CD1c-positive myeloid dendritic cell (primary cell): ENCODE data around the gene RNF39.
A peak's percentile ranks its signal among the peaks of the same experiment; 100 is the strongest.

ENCODE experiments used
- DNase-seq: peaks from one replicate; pipeline ENCODE4 v3.0.0-alpha.2; 2016; ENCODE audit errors: extremely low spot score

RNF39 gene

DNA sequence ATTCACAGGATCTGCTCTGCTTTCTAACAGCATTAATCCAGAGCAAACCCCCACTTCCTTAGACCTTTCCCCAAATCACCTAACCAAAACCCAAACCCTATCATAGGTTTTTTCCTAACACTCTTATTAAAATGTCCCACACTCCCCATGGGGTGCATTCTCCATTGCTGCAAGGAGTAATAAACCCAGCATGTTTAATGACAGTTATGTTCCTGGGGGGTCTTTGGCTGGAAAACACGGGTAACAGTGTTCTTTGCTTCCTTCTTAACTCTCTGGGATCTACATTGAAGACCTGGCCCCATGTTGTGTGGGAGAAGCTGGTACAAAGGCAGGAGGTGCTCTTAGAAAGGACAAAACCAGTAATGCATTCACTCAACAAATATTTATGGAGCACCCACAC is 21.3 kb upstream of the RNF39 start:
- no peak for DNase-seq

- DNase-seq: no peak
These were observed 18.5 kb upstream of the RNF39 start for GRCh38 chr6:30093951-30094661.

DNA sequence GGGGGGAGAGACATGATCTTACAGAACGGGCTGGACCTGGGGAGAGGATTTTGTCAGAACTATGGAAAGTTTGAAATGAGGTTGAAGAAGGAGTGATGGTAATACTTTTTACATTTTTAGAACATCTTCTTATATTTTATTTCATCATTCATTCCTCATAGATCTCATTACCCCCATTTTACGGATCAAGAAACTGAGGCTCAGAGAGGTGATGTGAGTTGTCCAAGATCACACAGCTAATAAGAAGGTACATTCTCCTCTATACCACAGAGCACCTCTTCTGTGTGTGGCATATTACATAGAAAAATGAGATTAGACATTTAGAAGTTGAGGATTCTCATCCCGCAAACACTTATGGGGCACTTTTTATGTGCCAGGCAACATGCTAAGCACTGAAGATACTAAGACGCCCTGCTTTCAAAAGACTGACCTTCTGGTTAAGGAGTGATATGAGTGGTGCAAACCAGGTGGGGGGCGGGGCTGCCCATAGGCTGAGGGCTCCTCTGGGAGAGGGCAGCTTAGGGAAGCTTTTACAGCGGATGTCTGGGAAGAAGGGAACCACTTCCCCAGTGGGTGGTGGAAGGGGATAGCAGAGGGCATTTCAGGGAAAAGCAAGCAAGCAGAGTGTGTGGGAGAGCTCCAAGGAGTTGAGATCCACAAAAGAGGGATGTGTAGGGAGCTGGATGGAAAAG is 17.4 kb upstream of the RNF39 start:
- DNase-seq: no peak

DNA sequence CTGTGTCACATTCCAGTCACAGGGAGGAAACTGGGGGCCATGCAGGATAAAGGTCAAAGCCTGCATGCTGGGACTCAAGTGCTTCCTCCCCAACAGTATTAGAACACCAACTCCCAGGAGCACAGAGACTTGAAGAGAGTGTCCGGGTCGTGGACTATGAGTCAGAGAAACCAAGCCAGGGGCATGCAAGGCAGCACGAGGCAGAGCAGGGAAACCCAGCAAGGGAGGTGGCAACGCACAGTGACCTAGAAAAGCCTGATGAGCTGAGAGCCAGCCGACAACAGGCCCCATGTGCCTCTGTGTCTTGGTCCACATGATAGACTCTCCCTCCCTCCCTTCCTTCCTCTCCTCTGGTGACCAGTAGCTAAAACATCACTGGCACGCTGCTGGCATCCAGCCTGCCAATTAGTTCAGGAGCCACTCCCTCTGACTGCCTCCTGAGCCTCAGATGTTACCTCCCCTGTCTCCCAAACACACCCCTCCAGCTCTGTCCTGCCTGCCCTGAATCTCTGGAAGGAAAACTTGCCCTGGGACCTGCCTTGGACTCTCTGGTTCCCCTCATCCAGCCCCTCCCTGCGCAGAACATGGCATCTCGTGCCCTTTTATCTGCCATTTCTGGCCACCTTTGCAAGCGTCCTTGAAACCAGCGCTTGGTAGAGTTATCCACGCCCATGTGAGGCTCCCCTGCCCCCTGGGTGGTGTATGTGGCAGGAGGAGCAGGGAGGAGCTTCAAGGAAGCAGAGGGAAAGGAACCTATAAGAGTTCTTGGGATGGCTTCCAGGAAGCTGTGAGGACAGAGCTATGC is 16.2 kb upstream of the RNF39 start:
- no peak for DNase-seq

DNA sequence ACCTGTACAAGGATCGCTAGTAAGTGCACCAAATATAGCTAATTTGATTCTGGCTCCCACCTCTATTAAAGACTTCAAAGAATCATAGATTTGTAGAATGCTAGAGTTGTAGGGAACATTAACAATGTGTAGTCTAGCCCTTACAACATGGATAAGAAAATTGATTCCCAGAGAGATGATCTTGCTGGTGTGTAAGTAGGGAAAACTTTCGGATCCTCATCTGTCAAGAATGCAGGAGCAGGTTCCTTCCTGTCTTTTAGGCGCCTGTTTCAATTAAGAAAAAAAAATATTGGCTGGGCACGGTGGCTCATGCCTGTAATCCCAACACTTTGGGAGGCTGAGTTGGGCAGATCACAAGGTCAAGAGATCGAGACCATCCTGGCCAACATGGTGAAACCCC is 12.3 kb upstream of the RNF39 start:
- no peak for DNase-seq

- DNase-seq: no peak
These were observed 1.6 kb upstream of the RNF39 start for GRCh38 chr6:30077218-30077617.

- DNase-seq: no peak
These were observed 492 bp upstream of the RNF39 start for GRCh38 chr6:30075790-30076732.

GRCh38 chr6:30074331-30075093 is 1.1 kb downstream of the RNF39 start:
- DNase-seq: no peak

GRCh38 chr6:30073489-30074235 is 1.9 kb downstream of the RNF39 start:
- no peak for DNase-seq

DNA sequence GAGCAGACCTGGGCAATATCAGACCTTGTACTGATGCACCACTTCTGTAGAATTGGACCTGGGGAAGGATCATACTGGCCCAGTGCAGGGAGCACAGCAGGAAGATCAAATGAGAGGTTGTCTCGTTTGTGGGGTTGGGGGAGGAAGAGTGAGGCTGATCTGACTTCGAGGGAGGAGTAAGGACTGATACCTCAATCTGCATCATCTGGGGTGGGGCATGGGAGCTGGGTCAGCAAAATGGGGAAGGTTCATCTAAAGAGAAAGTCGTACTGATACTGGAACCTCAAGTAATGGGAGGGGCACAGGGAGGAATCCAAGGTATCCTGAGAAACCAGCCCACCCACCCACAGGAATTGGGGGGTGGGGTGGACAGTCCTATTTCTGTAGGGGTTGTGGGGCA is 3.7 kb downstream of the RNF39 start:
- DNase-seq: no peak

- no peak for DNase-seq
These were observed 4.3 kb downstream of the RNF39 start for GRCh38 chr6:30071081-30071818.

DNA sequence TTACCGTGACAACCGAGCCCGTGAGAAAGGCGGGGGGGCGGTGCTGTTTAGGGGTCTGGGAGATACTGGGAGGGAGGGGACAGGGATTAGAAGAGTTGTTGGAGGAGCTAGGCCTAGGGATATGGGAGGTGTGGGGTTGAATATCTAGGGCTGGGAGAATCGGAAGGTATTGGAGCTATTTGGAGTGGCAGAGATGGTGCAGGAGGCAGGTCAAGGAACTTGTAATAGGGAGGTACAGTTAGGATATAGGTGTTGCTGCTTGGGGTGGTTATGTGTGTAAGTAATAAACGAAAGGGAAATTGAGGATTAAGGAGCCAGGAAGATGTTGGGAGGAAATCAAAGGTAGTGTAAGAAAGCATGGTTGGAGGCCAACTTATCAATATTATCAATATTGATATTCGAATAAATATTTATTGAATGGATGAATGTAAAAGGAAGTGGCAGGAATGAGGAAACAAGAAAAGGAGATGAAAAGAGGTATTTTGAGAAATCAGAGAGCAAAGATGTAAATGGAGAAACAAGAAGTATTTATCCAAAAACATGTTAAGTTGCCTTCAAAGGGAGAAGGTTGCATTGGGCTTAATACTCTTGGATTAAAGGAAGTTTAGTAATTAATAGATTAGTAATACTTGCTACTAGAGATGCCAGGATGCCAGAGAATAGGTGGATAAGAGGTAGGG is 8.0 kb downstream of the RNF39 start:
- no peak for DNase-seq

- peak; percentile 99 for DNase-seq
These were observed 8.8 kb downstream of the RNF39 start, which contains the start of gene PPP1R11 for GRCh38 chr6:30066577-30067459. Gene PPP1R11, plus strand, starts transcription at chr6:30067198. Its CDS starts 213 bp downstream, at chr6:30067411.

DNA sequence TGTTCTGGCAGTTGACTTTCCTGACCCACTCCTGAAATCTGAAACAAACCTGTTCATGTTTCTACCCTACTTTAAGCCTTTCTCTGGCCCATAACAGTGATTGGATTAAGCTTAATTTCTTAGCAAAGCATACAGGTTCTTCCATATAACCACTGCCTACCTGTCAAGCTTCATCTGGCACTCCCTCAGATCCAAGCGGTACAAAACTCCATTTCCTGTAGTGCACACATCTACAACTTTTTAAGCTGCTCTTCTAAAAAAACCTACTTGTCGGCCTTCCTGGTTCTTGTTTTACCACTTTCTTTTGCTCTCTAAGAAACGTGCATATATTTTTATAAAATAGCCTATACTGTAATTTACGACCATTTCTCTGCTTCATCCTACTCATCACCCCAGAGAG is 9.5 kb downstream of the RNF39 start:
- peak; percentile 5 for DNase-seq

DNA sequence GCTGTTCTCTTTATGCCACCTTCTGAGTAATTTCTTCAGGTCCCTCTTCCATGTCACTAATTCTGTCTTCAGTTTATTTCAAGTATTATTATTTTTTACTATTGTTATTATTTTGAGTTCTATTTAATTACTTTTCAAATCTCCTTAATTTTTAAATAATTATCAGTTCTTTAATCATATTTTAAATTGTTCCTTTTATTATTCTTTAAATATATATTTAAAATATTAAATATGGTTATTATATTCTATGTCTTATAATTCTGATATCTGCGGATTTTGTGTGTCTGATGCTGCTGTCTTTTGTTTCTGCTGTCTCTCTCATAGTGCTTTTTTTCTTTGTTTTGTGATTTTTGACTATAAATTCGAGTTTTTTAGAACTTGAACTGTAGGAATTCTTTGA is 12.3 kb downstream of the RNF39 start:
- no peak for DNase-seq

DNA sequence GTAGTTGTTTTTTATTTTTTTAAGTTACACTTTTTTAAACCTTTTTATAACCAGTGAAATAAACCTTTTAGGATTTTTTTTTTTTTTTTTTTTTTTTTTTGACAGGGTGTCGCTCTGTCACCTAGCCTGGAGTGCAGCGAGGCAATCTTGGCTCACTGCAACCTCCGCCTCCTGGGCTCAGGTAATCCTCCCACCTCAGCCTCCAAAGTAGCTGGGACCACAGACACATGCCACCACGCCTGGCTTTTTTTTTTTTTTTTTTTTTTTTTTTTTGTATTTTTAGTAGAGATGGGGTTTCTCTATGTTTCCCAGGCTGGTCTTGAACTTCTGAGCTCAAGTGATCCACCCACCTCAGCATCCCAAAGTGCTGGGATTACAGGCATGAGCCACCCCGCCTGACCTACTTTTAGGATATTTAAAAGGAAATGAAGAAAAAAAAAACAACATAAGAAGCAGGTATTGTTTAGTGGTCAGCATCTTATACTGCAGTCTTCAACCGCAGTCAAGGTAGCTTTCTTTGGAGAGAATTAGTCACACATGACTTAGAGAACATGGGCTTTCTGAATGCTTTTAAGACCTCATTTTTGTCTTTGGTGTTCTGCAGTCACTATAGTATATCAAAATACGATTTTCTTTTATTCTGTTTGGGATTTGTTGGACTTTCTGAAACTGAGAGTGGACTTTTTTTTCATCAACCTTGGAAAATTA is 12.9 kb downstream of the RNF39 start:
- DNase-seq: no peak

DNA sequence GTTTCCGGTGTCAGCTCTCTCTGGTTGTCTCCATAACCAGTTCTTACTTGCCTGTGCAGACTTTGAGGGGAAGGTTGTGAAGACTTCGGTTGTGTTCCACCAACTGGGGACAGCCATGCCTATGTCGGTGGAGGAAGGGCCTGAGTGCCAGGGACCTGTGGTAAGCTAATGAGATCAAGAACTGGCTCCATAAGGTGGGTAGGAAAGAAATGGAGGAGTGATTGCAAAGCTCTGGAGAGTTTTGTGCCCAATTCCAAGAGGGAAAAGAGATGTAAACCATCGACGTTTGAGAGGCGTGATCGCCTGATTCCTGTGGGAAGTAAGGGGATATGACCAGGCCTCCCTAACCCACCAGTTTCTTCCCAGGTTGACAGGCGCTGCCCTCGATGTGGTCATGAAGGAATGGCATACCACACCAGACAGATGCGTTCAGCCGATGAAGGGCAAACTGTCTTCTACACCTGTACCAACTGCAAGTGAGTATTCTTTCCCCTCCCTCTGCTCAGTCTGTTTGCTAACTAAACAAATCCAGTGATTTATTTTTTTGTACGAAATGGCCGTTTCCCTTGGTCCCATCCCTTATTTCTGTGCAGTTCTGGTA is 13.6 kb downstream of the RNF39 start:
- DNase-seq: peak; percentile 17
